Retinal pigment epithelial cell (primary cell): ENCODE measurements around the gene ATAD1.
A peak's percentile ranks its signal among the peaks of the same experiment; 100 is the strongest.
"Not testable (repeated sequence)": the region's sequence is repeated elsewhere in the genome, so short reads cannot be mapped to it uniquely, and the experiment has no call there.

Experiments
- DNase-seq: peaks from one replicate; pipeline ENCODE4 v3.0.0-alpha.2; 2010; ENCODE audit warnings: low read depth
- H3K4me3 ChIP-seq: 2 replicates; pipeline ENCODE4 v1.5.1; 2011; ENCODE audit warnings: mild to moderate bottlenecking, low read length, control low read depth, moderate library complexity
- TF ChIP-seq, protein P1 (sequence below): conservative IDR thresholded peaks from 2 replicates; pipeline ENCODE4 v1.5.1; 2011; ENCODE audit warnings: low read depth, low read length, control low read depth, inconsistent platforms

Gene ATAD1

DNA sequence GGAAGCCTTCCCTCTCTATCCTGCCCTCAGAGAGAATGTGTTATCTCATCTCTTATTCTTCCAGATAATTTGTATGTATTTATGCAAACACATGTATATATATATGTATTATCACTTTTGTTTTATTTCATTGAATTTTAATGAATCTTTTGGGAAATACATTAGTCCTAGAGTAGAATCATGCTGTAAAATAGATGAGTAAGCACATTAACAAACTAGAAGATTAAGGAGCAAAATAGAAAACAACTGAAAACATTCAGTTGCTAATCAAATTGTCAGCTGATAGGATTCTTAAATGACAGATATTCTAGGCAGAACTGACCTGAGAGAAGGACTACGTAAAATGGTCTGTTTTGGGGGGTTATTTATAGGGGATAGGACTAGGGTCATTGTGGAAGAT, 34.1 kb upstream of the ATAD1 start:
- H3K4me3 ChIP-seq: no peak overlapping the region
- TF ChIP-seq, protein P1, sequence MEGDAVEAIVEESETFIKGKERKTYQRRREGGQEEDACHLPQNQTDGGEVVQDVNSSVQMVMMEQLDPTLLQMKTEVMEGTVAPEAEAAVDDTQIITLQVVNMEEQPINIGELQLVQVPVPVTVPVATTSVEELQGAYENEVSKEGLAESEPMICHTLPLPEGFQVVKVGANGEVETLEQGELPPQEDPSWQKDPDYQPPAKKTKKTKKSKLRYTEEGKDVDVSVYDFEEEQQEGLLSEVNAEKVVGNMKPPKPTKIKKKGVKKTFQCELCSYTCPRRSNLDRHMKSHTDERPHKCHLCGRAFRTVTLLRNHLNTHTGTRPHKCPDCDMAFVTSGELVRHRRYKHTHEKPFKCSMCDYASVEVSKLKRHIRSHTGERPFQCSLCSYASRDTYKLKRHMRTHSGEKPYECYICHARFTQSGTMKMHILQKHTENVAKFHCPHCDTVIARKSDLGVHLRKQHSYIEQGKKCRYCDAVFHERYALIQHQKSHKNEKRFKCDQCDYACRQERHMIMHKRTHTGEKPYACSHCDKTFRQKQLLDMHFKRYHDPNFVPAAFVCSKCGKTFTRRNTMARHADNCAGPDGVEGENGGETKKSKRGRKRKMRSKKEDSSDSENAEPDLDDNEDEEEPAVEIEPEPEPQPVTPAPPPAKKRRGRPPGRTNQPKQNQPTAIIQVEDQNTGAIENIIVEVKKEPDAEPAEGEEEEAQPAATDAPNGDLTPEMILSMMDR: no peak
- DNase-seq: no peak

DNA sequence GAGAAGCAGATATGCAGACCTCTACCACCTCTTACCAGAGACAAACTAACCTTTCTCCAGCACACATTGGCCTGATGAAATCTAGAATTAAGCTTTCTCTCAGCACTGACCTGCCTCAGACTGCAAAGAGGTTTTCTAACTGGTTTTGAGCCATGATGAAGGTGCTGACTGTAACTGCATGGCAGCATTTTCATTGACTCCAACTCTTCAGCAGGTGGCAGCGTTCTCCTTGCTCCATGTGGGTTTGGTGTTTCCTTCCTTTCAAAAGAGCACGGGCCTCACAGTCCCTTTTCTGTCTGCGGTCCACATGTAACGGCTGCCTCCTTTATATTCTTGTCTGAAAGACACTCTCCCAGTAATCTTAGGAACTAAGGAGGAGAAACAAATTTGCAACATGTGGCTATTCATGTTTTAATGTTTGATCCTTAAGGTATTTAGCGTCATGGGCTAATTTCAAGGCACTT, 32.7 kb upstream of the ATAD1 start:
- TF ChIP-seq, protein P1: peak; percentile 78
- no peak overlapping the region for H3K4me3 ChIP-seq
- peak; percentile 39 for DNase-seq

DNA sequence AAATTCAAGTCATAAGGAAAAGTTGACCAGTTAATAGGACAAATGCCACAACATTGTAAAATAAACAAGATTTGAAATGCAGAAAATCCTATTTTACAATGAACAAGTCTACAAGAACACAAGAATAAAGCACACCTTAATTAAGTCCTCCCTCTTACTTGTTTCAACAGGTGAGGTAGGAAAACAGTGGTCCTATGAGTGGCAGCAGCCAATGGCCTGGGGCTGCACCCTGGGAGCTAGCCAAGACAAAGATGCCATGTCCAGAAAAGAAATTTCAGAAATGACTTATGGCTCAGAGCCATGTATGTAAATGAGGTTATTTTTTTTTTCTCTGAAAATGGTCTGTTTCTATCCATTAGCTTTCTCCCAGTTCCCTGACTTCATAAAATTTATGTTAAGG, 31.0 kb upstream of the ATAD1 start:
- DNase-seq: no peak
- TF ChIP-seq, protein P1: no peak
- no peak overlapping the region for H3K4me3 ChIP-seq

DNA sequence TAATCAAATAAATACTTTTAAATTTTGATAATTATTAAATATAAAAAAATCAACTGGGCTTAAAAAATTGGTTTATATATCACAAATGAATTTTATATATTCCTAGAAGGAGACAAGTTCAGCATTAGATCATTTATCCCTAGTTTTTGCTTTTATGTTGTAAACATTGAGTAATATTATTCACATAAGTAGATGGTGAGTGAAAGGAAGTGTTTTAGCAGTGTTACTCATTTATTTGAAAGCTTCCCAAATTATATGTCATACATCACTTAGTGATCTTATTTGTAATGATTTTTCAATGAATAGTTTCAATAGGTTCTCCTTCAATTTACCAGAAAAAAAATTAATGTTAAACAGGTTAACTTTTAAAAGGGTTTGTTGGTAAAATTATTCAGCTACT, 29.5 kb upstream of the ATAD1 start:
- DNase-seq: no peak
- H3K4me3 ChIP-seq: no peak overlapping the region
- TF ChIP-seq, protein P1: no peak

DNA sequence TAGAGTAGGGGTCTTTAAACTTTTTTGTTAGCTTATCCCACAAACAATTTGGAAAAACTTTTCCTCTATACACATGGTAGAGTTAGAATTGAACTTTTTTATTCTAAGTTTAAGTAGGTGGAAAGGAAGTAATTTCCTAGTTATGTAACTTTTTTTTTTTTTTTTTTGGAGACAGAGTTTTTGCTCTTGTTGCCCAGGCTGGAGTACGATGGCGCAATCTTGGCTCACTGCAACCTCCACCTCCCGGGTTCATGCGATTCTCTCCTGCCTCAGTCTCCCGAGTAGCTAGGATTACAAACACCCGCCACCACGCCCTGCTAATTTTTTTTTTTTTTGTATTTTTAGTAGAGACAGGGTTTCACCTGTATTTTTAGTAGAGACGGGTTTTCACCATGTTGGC, 28.7 kb upstream of the ATAD1 start:
- not testable (repeated sequence) for DNase-seq, H3K4me3 ChIP-seq

DNA sequence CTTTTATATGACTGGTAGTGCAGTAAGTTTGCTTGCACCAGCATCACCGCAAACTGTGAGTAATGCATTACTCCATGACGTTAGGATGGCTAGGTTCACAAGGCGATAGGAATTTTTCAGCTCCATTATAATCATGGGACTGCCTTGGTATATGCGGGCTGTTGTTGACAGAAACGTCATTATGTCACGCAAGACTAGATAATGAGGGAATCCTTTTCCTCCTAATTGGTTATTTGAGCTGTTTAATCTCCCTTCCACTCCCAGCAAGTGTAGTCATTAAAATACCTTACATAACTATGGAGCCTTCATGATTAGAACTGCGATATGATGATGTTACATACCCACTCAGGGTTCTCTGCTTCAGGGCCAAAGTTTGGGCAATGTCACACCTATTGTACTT, 28.0 kb upstream of the ATAD1 start:
- TF ChIP-seq, protein P1: no peak

DNA sequence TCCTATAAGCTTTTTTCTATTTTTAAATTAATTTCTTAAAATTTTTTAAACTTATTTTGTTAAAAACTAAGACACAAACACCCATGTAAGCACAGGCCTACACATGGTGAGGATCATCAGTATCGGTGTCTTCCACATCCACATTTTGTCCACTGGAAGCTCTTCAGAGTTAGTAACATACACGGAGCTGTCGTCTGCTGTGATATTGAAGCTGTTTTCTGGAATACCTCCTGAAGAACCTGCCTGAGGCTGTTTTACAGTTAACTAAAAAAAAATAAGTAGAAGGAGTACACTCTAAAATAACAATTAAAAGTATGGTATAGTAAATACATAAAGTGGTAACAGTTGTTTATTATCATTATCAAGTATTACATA, 27.6 kb upstream of the ATAD1 start:
- no peak overlapping the region for H3K4me3 ChIP-seq
- TF ChIP-seq, protein P1: no peak
- no peak for DNase-seq

More for the DNA sequence above, 28.0 kb upstream of the ATAD1 start:
- H3K4me3 ChIP-seq: no peak overlapping the region
- DNase-seq: peak; percentile 92
